ENCODE data around the gene KIF21B. TPM values are rescaled to one million over a fixed set of nuclear protein-coding genes. Genes with fewer than 3 reads are reported as not detected.

Gene KIF21B
- total RNA-seq, 1 donor from 2014 or later, result 1.9 TPM

GRCh38 chr1:201020721-201021629 is 2.5 kb downstream of the KIF21B start:
- peak in 1 of 2 donors; percentile 41 for DNase-seq (ENCODE audit: low read depth in 2 of 2)

DNA sequence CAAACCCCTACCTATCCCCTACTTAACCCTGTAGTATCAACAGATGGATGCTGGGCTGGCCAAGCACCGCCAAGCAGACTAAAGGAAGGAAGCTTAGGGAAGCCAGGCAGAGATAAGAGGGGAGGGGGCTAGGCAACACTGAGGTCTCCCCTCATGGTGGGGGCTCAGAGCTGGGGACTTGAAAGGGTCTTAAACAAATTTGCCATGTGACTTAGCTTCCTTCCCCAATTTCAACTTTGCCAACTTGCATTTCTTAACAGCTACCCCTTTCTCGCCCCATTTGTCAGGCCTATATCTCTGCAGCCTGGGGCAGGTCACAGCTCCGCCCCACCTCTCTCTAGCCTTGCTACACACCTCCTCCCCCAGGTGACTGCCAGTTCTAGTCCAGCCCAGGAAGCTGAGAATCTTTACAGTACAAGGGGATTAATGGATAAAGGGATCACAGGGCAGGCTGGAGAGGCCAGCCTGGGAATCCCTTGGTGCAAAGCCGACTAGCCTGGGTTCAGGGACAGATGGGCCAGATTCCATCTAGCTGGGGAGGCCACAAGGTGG is 3.4 kb downstream of the KIF21B start:
- DNase-seq (ENCODE audit: low read depth in 2 of 2), result no peak

DNA sequence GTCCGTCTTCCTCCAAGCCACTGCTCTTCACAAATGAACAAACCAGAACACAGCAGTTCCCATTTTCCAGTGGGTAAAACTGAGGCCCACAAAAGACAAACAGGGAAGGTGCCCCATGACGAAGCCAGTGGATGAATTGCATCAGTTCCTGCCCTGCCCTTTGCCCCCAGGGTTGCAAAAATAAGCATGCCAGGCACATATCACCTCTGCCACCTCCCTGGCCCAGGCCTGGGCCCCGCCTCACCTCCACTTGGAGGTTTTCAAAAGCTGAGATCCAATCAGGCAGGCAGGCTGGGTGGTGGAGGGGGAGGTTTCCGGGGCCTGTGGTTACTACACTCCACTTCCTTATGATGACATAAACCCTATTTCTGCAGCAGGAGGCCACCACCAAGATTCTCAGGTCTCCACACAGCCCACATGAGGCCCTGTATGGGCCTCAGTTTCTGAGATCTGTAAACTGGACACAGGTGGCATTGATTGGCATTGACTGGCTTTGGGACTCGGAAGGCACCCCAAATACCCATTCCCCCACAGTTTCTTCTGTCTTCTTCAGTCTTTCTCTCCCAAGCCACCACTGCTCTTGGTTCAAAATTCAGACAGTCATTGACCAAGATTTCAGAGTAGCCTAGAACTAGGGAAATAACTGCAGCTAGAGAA is 4.1 kb downstream of the KIF21B start:
- no peak for DNase-seq (ENCODE audit: low read depth in 2 of 2)

- DNase-seq (ENCODE audit: low read depth in 2 of 2), result no peak
These were observed 5.7 kb downstream of the KIF21B start for GRCh38 chr1:201017828-201018163.

DNA sequence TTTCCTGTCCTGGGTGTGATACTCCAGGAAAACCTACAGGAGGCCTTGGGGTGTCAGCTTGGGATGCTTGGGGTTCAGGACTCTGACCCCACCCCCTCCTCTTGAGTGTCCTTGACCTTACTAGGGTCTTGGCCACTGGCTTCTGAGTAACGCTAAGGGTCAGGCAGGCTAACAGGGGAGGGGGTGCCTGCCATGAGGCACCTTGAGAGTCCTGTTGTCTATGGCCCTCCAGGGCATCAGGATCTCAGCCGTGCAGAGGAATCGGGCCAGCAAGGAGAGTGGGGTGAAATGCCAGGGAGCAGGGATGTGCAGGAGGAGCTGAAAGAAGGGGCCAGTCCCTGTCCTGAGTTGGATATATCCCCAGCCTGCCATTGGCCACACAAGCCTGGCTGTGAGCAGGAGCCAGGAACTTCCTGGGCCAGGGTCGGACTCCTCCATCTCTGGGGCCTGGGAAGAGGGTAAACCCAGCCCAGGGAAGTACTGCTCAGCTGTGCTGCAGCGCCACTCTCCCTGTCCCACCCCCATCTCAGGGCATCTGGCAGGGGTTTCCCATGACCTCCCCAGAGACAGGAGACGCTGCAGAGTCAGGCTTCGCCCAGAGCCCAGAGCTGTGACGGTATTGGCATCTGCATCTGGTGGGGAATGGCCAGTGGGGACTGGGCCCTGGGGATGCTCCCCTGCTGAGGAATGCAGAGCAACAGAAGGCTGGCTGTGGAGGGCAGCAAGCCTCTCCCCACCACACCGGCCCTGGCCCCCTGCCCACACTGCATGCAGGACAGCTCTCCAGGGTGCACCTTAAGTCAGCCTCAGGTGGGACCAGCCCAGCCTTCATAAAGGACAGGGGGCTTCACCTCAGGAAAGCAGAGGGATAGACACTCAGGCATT is 6.3 kb downstream of the KIF21B start:
- DNase-seq (ENCODE audit: low read depth in 2 of 2), result no peak

DNA sequence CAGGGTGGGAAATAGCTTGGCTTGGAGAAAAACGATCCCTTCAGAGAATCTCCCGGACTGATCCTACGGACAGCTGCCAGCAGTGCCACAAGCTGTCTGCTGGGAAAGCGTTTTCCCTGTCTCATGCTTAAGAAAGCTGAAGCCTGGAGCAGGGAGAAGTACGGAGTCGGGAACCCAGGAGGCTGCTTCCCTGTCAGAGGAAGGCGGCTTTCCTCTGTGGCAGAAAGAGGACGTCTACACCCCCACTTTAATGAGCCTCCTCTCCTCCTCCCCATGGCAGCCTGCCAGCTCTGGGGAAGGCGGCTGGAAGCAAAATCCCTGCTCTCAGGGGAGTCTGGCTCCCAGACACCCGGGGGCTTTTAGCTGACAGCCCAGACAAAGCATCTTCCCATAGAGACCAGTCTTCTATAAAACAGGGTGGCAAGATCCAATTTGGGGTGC is 7.3 kb downstream of the KIF21B start:
- DNase-seq (ENCODE audit: low read depth in 2 of 2), result peak in 1 of 2 donors; percentile 17

DNA sequence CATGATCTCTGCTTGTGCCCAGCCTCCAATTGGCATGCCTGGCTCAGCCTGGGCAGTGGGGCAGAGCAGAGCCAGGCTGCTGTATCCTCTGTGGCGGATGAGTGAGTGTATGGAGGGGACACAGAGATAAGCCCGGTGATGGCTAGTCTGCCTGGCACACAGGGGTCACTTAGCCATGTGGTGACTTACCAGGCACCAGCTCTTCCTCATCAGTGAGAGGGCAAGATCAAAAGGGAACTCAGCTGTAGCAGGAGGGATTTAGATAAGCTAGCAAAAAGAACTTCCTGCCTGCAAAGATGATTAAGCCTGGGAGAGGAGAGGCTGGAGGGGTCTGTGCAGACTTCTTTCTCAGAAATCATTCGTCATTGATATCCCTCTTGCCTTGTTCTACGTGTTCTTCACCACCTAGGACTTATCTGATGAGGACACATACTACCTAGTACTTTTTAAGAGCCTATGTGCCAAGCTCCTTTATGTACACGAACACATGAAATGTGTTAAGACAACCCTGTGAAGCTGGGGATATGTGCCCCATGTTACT is 7.9 kb downstream of the KIF21B start:
- peak in 1 of 2 donors; percentile 37 for DNase-seq (ENCODE audit: low read depth in 2 of 2)

GRCh38 chr1:201014816-201015200 is 8.7 kb downstream of the KIF21B start:
- DNase-seq (ENCODE audit: low read depth in 2 of 2), result peak in 1 of 2 donors; percentile 48

- DNase-seq (ENCODE audit: low read depth in 2 of 2), result peak in 1 of 2 donors; percentile 13
These were observed 9.3 kb downstream of the KIF21B start for GRCh38 chr1:201013991-201014815.

- DNase-seq (ENCODE audit: low read depth in 2 of 2), result no peak
These were observed 10.5 kb downstream of the KIF21B start for GRCh38 chr1:201013031-201013485.

DNA sequence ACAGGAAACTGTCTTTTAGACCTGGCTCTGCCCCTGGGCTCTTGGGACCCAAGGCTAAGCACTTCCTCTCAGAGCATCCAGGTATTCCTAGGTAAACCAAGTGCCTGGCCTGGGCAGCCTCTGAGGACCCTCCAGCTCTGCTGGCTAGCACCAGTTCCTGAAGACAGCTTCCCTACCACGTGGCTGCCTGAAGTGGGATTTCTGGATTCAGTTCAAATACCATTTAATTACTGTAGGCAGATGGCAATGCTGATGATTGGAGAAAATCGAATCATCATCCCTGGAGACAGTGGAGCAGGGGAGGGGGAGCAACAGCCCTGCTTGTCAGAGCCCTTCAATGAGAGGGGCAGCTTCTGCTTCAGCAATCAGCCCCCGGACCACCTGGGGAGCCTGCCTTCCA is 11.9 kb downstream of the KIF21B start:
- DNase-seq (ENCODE audit: low read depth in 2 of 2), result no peak

GRCh38 chr1:201009962-201010645 is 13.4 kb downstream of the KIF21B start:
- no peak for DNase-seq (ENCODE audit: low read depth in 2 of 2)

DNA sequence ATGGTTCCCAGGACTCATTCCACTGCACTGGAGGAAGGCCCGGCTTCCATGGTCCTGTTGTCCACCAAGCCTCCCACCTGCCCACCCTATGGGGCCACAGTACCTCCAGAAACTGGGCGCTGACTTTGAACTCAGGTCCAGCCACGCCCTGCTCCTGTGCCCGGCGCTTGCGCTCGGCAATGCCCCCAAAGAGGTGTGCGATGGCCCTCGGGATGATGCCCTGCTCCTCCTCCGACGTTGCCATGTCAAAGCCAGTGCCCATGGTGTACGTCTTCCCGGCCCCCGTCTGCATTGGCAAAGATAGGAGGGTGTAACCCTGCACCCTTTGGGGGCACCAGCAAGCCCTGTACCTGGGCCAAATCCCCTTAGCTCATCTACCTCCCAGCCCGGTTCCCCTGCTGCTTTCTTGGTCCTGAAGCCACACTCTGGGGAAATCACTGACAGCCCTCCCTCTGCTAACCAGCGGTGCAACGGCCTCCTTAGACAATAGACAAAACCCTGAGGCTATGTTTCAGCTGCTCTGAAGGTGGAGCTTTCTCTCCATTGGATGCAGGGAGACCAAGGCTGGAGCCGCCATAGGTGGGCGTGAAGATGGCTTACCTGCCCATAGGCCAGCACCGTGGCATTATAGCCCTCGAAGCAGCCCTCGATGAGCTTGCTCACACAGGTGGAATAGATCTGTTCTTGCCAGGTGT is 14.7 kb downstream of the KIF21B start:
- DNase-seq (ENCODE audit: low read depth in 2 of 2), result no peak

DNA sequence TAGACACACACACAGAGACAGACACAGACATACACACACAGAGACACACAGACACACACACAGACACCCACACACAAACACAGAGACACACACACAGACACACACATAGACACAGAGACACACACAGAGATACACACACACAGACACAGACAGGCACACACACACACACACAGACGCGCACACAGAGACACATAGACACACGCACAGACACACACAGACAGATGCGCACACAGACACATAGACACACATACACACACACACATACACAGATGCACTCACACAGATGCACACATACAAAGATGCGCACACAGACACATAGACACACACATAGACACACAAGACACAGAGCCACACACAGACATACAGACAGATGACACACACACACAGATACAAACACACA is 16.0 kb downstream of the KIF21B start:
- no peak for DNase-seq (ENCODE audit: low read depth in 2 of 2)

DNA sequence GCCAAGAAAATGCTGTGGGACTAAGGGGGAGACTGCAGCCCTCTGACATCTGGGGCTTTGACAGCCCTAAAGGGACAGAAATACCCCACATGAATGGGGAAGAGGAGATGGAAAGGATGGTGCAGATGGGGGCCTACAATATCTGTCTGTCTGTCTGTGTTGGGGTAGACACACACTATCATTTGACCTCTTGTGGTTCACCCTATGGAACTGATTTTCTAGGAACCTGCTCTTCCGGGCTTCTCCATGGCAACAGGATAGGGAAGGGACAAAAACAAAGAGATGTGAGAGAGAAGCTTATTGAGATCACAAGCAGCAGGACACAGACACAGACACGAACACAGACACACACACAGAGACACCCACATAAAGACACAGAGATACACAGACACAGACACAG is 17.1 kb downstream of the KIF21B start:
- peak; percentile 10 to 41 for DNase-seq (ENCODE audit: low read depth in 2 of 2)

- DNase-seq (ENCODE audit: low read depth in 2 of 2), result no peak
These were observed 18.8 kb downstream of the KIF21B start for GRCh38 chr1:201004732-201005131.

DNA sequence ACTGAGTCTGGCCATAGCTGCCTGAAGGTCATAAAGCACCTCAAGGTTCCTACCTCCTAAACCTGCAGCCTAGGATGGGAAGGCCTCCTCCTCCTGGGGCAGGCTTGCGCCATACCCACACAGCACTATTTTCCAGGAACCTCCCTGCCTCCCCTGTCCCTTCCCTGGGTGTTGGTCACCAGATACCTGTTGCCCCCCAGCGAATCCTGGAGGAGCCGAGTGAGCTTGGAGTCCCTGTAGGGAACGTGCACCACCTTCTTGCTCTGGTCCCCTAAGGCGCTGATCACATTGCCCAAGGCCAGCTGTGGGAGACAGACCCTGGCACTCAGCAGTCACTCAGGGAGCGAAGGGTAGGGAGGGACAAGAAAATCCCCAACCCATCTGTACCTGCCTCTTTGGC is 19.4 kb downstream of the KIF21B start:
- DNase-seq (ENCODE audit: low read depth in 2 of 2), result no peak

GRCh38 chr1:201002510-201002909 is 21.0 kb downstream of the KIF21B start:
- DNase-seq (ENCODE audit: low read depth in 2 of 2), result no peak

GRCh38 chr1:201001962-201002361 is 21.6 kb downstream of the KIF21B start:
- no peak for DNase-seq (ENCODE audit: low read depth in 2 of 2)

Measured in dermis microvascular lymphatic vessel endothelial cell (primary cell).